ENCODE measurements around the gene UVRAG.

The UVRAG gene

GRCh38 chr11:75792997-75793800 is 21.8 kb upstream of the UVRAG start:
- TF ChIP-seq POLR2A (IDR thresholded peaks at IDR 0.05; ENCODE audit: low read depth, low read length): no peak
- DNase-seq (ENCODE audit: insufficient read length, low spot score) (no peak), FAIRE-seq (no peak)

GRCh38 chr11:75793966-75794365 is 21.0 kb upstream of the UVRAG start:
- DNase-seq (ENCODE audit: insufficient read length, low spot score) (no peak), FAIRE-seq (no peak)
- no peak for TF ChIP-seq POLR2A (IDR thresholded peaks at IDR 0.05; ENCODE audit: low read depth, low read length)

- no peak for TF ChIP-seq POLR2A (IDR thresholded peaks at IDR 0.05; ENCODE audit: low read depth, low read length)
- DNase-seq (ENCODE audit: insufficient read length, low spot score) (no peak), FAIRE-seq (no peak)
Observed at GRCh38 chr11:75795276-75796090, 19.5 kb upstream of the UVRAG start.

- TF ChIP-seq POLR2A (IDR thresholded peaks at IDR 0.05; ENCODE audit: low read depth, low read length): no peak
- FAIRE-seq (no peak), DNase-seq (ENCODE audit: insufficient read length, low spot score) (no peak)
Observed at GRCh38 chr11:75796091-75796435, 18.9 kb upstream of the UVRAG start.

- no peak for FAIRE-seq
- TF ChIP-seq POLR2A (IDR thresholded peaks at IDR 0.05; ENCODE audit: low read depth, low read length): no peak
- DNase-seq (ENCODE audit: insufficient read length, low spot score): no peak
Observed at GRCh38 chr11:75797116-75797515, 17.9 kb upstream of the UVRAG start.

GRCh38 chr11:75797792-75798191 is 17.2 kb upstream of the UVRAG start:
- FAIRE-seq (no peak), DNase-seq (ENCODE audit: insufficient read length, low spot score) (peak; percentile 53)
- no peak for TF ChIP-seq POLR2A (IDR thresholded peaks at IDR 0.05; ENCODE audit: low read depth, low read length)

- TF ChIP-seq POLR2A (IDR thresholded peaks at IDR 0.05; ENCODE audit: low read depth, low read length): no peak
- FAIRE-seq (no peak), DNase-seq (ENCODE audit: insufficient read length, low spot score) (no peak)
Observed at GRCh38 chr11:75800136-75800675, 14.8 kb upstream of the UVRAG start.

- FAIRE-seq: no peak
- TF ChIP-seq POLR2A (IDR thresholded peaks at IDR 0.05; ENCODE audit: low read depth, low read length): no peak
- no peak for DNase-seq (ENCODE audit: insufficient read length, low spot score)
Observed at GRCh38 chr11:75800728-75801361, 14.2 kb upstream of the UVRAG start.

- FAIRE-seq (no peak), DNase-seq (ENCODE audit: insufficient read length, low spot score) (no peak)
- TF ChIP-seq POLR2A (IDR thresholded peaks at IDR 0.05; ENCODE audit: low read depth, low read length): no peak
Observed at GRCh38 chr11:75801362-75802020, 13.5 kb upstream of the UVRAG start.

- DNase-seq (ENCODE audit: insufficient read length, low spot score) (no peak), FAIRE-seq (no peak)
- TF ChIP-seq POLR2A (IDR thresholded peaks at IDR 0.05; ENCODE audit: low read depth, low read length): no peak
Observed at GRCh38 chr11:75802021-75802912, 12.7 kb upstream of the UVRAG start.

GRCh38 chr11:75802913-75803820 is 11.8 kb upstream of the UVRAG start:
- FAIRE-seq: peak; percentile 38
- DNase-seq (ENCODE audit: insufficient read length, low spot score): peak; percentile 59

GRCh38 chr11:75809111-75809510 is 5.9 kb upstream of the UVRAG start:
- no peak for TF ChIP-seq POLR2A (IDR thresholded peaks at IDR 0.05; ENCODE audit: low read depth, low read length)
- FAIRE-seq (no peak), DNase-seq (ENCODE audit: insufficient read length, low spot score) (no peak)

More at GRCh38 chr11:75802913-75803820, 11.8 kb upstream of the UVRAG start:
- TF ChIP-seq POLR2A (IDR thresholded peaks at IDR 0.05; ENCODE audit: low read depth, low read length): no peak
